CD8-positive, alpha-beta memory T cell (primary cell): ENCODE measurements around the gene ARPP19. TPM values are rescaled to one million over a fixed set of nuclear protein-coding genes. Genes with fewer than 3 reads are reported as not detected.
A peak's percentile ranks its signal among the peaks of the same experiment; 100 is the strongest.

Source experiments
- CTCF ChIA-PET: fragments of 350-600 bp; sonication (Branson Sonifier 250); formaldehyde crosslinking; loops from one replicate; lab custom pipeline; 2021; ENCODE audit warnings: antibody characterized with exemption; lab: Charles Lee
- POLR2A ChIA-PET: fragments of 350-600 bp; sonication (Branson Sonifier 250); formaldehyde crosslinking; loops from one replicate; lab custom pipeline; 2021; ENCODE audit warnings: antibody characterized with exemption; lab: Charles Lee
- DNase-seq, 5 donors: peaks; one replicate each; pipeline versions ENCODE4 v3.0.0 to v3.0.0-alpha.2; 2020 to 2022; ENCODE audit warnings: mixed read lengths in 1 of 5
- H3K27ac ChIP-seq: one replicate; pipeline ENCODE4 v1.7.0; 2013; ENCODE audit warnings: low read depth, mild to moderate bottlenecking, low read length, moderate library complexity
- H3K27me3 ChIP-seq: 2 replicates; pipeline ENCODE4 v1.7.0; 2013; ENCODE audit warnings: low read length, mild to moderate bottlenecking; ENCODE audit not compliant: insufficient read depth, poor library complexity, severe bottlenecking
- H3K36me3 ChIP-seq: 2 replicates; pipeline ENCODE4 v1.7.0; 2013; ENCODE audit warnings: mild to moderate bottlenecking, low read length, moderate library complexity; ENCODE audit not compliant: insufficient read depth
- H3K4me1 ChIP-seq: 2 replicates; pipeline ENCODE4 v1.7.0; 2013; ENCODE audit warnings: mild to moderate bottlenecking, low read length, moderate library complexity; ENCODE audit not compliant: insufficient read depth
- H3K4me3 ChIP-seq: 2 replicates; pipeline ENCODE4 v1.7.0; 2013; ENCODE audit warnings: mild to moderate bottlenecking, low read length
- H3K9me3 ChIP-seq: 2 replicates; pipeline ENCODE4 v1.7.0; 2013; ENCODE audit warnings: mild to moderate bottlenecking, low read length
- H3K27ac Mint-ChIP-seq, 8 donors: one replicate each; pipeline ENCODE4 v1.8.0; 2020 to 2021; ENCODE audit warnings: mixed read lengths in 8 of 8, mild to moderate bottlenecking in 6 of 8, inconsistent platforms in 3 of 8, moderate library complexity in 3 of 8
- H3K27me3 Mint-ChIP-seq, 2 donors: one replicate each; pipeline ENCODE4 v1.8.0; 2020 to 2021; ENCODE audit warnings: mixed read lengths in 2 of 2, mild to moderate bottlenecking in 1 of 2, moderate library complexity in 1 of 2
- H3K36me3 Mint-ChIP-seq, 3 donors: one replicate each; pipeline ENCODE4 v1.8.0; 2020 to 2021; ENCODE audit warnings: mixed read lengths in 3 of 3, inconsistent platforms in 1 of 3, mild to moderate bottlenecking in 1 of 3
- H3K4me1 Mint-ChIP-seq, 3 donors: one replicate each; pipeline ENCODE4 v1.8.0; 2020 to 2021; ENCODE audit warnings: mixed read lengths in 3 of 3, inconsistent platforms in 1 of 3, mild to moderate bottlenecking in 1 of 3
- H3K4me3 Mint-ChIP-seq, 7 donors: one replicate each; pipeline ENCODE4 v1.8.0; 2020 to 2021; ENCODE audit warnings: mixed read lengths in 7 of 7, mild to moderate bottlenecking in 6 of 7, moderate library complexity in 4 of 7, inconsistent platforms in 2 of 7
- H3K9me3 Mint-ChIP-seq, 5 donors: one replicate each; pipeline ENCODE4 v1.8.0; 2020 to 2022; ENCODE audit warnings: mixed read lengths in 5 of 5, mild to moderate bottlenecking in 3 of 5, moderate library complexity in 2 of 5, inconsistent platforms in 1 of 5
- polyA plus RNA-seq: library from polyadenylated mRNA; unstranded; fragments of 300-500 nt; fragmentation: Illumina TruSeq; gene quantifications from one replicate; pipeline ENCODE4 v1.2.3, GENCODE V29; 2021
- total RNA-seq, 2 experiments: library from RNA; stranded (reverse); gene quantifications; one replicate each; pipeline ENCODE4 v1.2.3, GENCODE V29; 2021

Gene ARPP19
- total and polyA plus RNA-seq, 3 experiments from 2014 or later, result 55.3 to 270 (median 226) TPM

DNA sequence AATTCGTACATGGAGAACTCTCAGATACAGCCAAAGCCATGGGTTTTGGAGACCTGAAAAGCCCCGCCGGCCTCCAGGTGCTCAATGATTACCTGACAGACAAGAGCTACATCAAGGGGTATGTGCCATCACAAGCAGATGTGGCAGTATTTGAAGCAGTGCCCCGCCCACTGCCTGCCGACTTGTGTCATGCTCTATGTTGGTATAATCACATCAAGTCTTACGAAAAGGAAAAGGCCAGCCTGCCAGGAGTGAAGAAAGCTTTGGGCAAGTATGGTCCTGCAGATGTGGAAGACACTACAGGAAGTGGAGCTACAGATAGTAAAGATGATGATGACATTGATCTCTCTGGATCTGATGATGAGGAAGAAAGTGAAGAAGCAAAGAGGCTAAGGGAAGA is 63.7 kb downstream of the ARPP19 start:
- no peaks in the 10 kb centered on the region for H3K9me3 Mint-ChIP-seq
- H3K27me3 Mint-ChIP-seq, result no peaks in the 10 kb centered on the region
- Histone ChIP-seq H3K9me3 (no peaks in the 10 kb centered on the region), H3K27me3 (no peaks in the 10 kb centered on the region), H3K4me1 (peaks cover 11% of the 10 kb centered on the region), H3K4me3 (no peak overlapping the region), H3K27ac (no peak overlapping the region), H3K36me3 (no peaks in the 10 kb centered on the region)
- peaks cover 43 to 65% (median 62%) of the 10 kb centered on the region in 3 donors for H3K4me1 Mint-ChIP-seq
- peaks cover 0 to 5% (median 1%) of the 10 kb centered on the region in 3 donors for H3K36me3 Mint-ChIP-seq
- no peak for DNase-seq
- POLR2A ChIA-PET, result no interaction called here
- CTCF ChIA-PET, result interaction anchor here (0.9 kb wide), 1 partner anchor 8 kb away, joined by 4 read pairs; no protein-coding TSS in a partner anchor
- H3K4me3 Mint-ChIP-seq, result no peak overlapping the region
- H3K27ac Mint-ChIP-seq, result peak overlapping the region in 1 of 8 donors; percentile 0

GRCh38 chr15:52503788-52504496 is 64.9 kb downstream of the ARPP19 start:
- no peaks in the 10 kb centered on the region for H3K27me3 Mint-ChIP-seq
- H3K9me3 Mint-ChIP-seq, result no peaks in the 10 kb centered on the region
- peak overlapping the region in 4 of 8 donors; percentile 3 to 83 (median 45) for H3K27ac Mint-ChIP-seq
- Histone ChIP-seq H3K36me3 (no peaks in the 10 kb centered on the region), H3K27ac (no peak overlapping the region), H3K27me3 (no peaks in the 10 kb centered on the region), H3K4me1 (peaks cover 11% of the 10 kb centered on the region), H3K4me3 (no peak overlapping the region), H3K9me3 (no peaks in the 10 kb centered on the region)
- POLR2A ChIA-PET, result no interaction called here
- peak overlapping the region in 4 of 7 donors; percentile 20 to 61 (median 44) for H3K4me3 Mint-ChIP-seq
- CTCF ChIA-PET, result interaction anchor here (0.9 kb wide), 1 partner anchor 9 kb away, joined by 4 read pairs; no protein-coding TSS in a partner anchor
- no peak for DNase-seq
- H3K36me3 Mint-ChIP-seq, result peaks cover 0 to 6% (median 1%) of the 10 kb centered on the region in 3 donors
- peaks cover 41 to 65% (median 59%) of the 10 kb centered on the region in 3 donors for H3K4me1 Mint-ChIP-seq

DNA sequence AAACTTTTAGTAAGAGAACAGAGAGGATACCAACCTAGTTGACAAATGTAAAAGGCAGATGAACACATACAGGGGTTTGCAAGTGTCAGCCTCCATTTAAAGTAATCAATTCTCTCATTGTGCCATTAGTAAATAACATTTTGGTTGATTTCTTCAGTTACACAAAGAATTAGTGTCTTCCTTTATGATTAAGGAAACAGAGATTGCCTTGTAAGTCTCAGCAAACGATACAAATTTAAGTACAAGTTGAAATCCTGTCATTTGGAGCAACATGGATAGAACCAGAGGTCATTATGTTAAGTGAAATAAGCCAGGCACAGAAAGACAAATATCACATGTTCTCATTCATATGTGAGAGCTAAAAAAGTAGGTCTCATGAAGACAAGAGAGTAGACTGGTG is 66.2 kb downstream of the ARPP19 start:
- peaks cover 0 to 7% (median 1%) of the 10 kb centered on the region in 3 donors for H3K36me3 Mint-ChIP-seq
- Histone ChIP-seq H3K4me1 (peaks cover 11% of the 10 kb centered on the region), H3K9me3 (no peaks in the 10 kb centered on the region), H3K4me3 (no peak overlapping the region), H3K36me3 (no peaks in the 10 kb centered on the region), H3K27me3 (no peaks in the 10 kb centered on the region), H3K27ac (no peak overlapping the region)
- peak overlapping the region in 3 of 8 donors; percentile 38 to 92 (median 52) for H3K27ac Mint-ChIP-seq
- no peak overlapping the region for H3K4me3 Mint-ChIP-seq
- H3K4me1 Mint-ChIP-seq, result peaks cover 37 to 61% (median 55%) of the 10 kb centered on the region in 3 donors
- no peaks in the 10 kb centered on the region for H3K27me3 Mint-ChIP-seq
- POLR2A ChIA-PET, result no interaction called here
- CTCF ChIA-PET, result no interaction called here
- no peaks in the 10 kb centered on the region for H3K9me3 Mint-ChIP-seq
- no peak for DNase-seq

DNA sequence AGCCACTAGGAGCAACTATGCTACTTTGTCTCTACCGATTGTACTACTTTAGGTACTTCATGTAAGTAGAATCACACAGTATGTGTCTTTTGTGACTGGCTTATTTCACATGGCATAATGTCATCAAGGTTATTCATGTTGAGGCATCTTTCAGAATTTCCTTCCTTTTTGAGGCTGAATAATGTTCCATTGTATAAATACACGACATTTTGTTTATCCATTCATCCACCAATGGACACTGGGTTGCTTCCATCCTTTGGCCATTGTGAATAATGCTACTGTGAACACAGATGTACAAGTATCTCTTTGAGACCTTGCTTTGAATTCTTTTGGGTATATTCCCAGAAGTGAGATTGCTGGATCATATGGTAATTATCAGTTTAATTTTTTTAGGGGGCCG is 69.3 kb downstream of the ARPP19 start:
- ChIA-PET POLR2A (no interaction called here), CTCF (no interaction called here)
- Mint-ChIP-seq H3K4me1 (peaks cover 37 to 59% (median 59%) of the 10 kb centered on the region in 3 donors), H3K9me3 (no peaks in the 10 kb centered on the region), H3K36me3 (peaks cover 0 to 4% (median 1%) of the 10 kb centered on the region in 3 donors), H3K27me3 (no peaks in the 10 kb centered on the region), H3K27ac (peak overlapping the region in 2 of 8 donors; percentile 30 to 43), H3K4me3 (no peak overlapping the region)
- Histone ChIP-seq H3K27ac (no peak overlapping the region), H3K9me3 (no peaks in the 10 kb centered on the region), H3K4me1 (peaks cover 10% of the 10 kb centered on the region), H3K36me3 (no peaks in the 10 kb centered on the region), H3K4me3 (no peak overlapping the region), H3K27me3 (no peaks in the 10 kb centered on the region)
- DNase-seq, result no peak

DNA sequence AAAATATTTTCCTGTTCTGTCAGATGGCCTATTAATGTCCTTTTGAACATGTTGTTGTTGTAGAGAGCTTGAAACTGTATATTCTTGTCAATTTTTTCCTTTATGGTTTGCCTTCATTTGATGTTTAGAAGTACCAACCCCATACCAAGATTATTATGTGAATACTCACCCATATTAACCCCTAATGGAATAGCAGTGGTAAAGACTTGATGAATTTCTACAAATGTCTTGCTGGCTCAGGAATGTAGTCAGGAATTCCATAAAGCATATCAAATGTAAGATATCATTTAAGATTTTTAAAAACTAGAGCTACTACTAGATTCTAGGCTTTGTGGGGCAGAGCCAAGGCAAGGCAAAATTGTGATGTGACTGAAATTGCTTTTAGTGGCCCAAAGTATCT is 70.1 kb downstream of the ARPP19 start:
- ChIA-PET CTCF (no interaction called here), POLR2A (no interaction called here)
- Mint-ChIP-seq H3K27ac (peak overlapping the region in 2 of 8 donors; percentile 3 to 9), H3K4me3 (no peak overlapping the region), H3K4me1 (peaks cover 33 to 57% (median 56%) of the 10 kb centered on the region in 3 donors), H3K36me3 (peaks cover 0 to 4% (median 1%) of the 10 kb centered on the region in 3 donors), H3K9me3 (no peaks in the 10 kb centered on the region), H3K27me3 (no peaks in the 10 kb centered on the region)
- no peak for DNase-seq
- no peaks in the 10 kb centered on the region for H3K36me3 ChIP-seq
- no peaks in the 10 kb centered on the region for H3K9me3 ChIP-seq
- no peak overlapping the region for H3K27ac ChIP-seq
- H3K4me1 ChIP-seq, result peaks cover 2% of the 10 kb centered on the region
- H3K27me3 ChIP-seq, result no peaks in the 10 kb centered on the region
- H3K4me3 ChIP-seq, result no peak overlapping the region

Other genes with a start within 250 kb of the ARPP19 start
- 10 to 100 TPM; 31.0 to 37.3 TPM for gene MYO5A, start 40.1 kb downstream of the ARPP19 start, total RNA-seq
- gene MYO5A, start 40.1 kb downstream of the ARPP19 start, polyA plus RNA-seq, result 15.8 TPM
- gene ATOSA, start 110.4 kb upstream of the ARPP19 start, total RNA-seq, result 10 to 100 TPM; 17.1 to 17.2 TPM
- 16.4 TPM for gene ATOSA, start 110.4 kb upstream of the ARPP19 start, polyA plus RNA-seq
- gene ONECUT1, start 221.3 kb upstream of the ARPP19 start, total RNA-seq, result not detected
- not detected for gene ONECUT1, start 221.3 kb upstream of the ARPP19 start, polyA plus RNA-seq